Measurements from ENCODE around the gene EMILIN3. TPM values are rescaled to one million over a fixed set of nuclear protein-coding genes. Genes with fewer than 3 reads are reported as not detected.

Gene EMILIN3
- total RNA-seq, 6 experiments from 2014 or later, result not detected

DNA sequence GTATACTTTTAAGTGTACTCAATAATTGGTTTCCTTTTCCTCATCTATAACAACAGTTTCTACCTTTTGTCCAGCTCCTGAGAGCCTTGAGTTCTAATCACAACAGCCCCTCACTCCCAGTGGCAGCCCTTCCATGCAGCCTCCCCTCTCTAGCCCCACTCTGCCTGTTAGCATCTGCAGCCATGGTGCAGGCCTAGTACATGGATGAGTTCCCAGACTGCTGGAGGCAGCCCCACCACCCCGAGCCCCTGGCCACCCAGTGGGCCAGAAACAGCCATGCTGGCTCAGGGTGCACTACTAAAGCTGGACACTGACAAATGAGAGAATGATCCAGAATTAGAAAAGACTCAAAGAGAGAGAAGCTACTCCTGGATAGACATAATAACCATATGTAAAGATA, 35.7 kb downstream of the EMILIN3 start:
- TF ChIP-seq, protein P1, sequence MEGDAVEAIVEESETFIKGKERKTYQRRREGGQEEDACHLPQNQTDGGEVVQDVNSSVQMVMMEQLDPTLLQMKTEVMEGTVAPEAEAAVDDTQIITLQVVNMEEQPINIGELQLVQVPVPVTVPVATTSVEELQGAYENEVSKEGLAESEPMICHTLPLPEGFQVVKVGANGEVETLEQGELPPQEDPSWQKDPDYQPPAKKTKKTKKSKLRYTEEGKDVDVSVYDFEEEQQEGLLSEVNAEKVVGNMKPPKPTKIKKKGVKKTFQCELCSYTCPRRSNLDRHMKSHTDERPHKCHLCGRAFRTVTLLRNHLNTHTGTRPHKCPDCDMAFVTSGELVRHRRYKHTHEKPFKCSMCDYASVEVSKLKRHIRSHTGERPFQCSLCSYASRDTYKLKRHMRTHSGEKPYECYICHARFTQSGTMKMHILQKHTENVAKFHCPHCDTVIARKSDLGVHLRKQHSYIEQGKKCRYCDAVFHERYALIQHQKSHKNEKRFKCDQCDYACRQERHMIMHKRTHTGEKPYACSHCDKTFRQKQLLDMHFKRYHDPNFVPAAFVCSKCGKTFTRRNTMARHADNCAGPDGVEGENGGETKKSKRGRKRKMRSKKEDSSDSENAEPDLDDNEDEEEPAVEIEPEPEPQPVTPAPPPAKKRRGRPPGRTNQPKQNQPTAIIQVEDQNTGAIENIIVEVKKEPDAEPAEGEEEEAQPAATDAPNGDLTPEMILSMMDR (IDR thresholded peaks at IDR 0.05), result no peak
- Mint-ChIP-seq H3K36me3 (ENCODE audit: low read depth) (no peaks in the 10 kb centered on the region), H3K4me1 (ENCODE audit: low read depth) (peaks cover 60% of the 10 kb centered on the region), H3K27me3 (ENCODE audit: insufficient read depth) (peaks cover 3% of the 10 kb centered on the region; the same call in 1 of the 2 replicates), H3K4me3 (no peak overlapping the region), H3K27ac (peak overlapping the region; percentile 97), H3K9me3 (no peaks in the 10 kb centered on the region)
- no peak for DNase-seq

DNA sequence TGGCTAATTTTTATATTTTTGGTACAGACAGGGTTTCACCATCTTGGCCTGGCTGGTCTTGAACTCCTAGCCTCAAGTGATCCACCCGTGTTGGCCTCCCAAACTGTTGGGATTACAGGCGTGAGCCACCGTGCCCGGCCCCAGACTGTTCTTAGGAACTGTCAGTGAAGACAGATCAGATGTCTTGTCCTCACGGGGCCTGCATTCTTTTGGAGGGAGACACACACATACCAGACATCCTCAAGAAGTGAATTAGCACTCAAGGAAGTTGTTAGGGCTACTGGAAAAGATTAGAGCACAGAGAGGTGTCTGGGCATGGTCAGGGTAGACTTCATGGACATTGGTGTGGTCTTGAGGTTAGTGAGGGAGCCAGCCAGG, 36.3 kb downstream of the EMILIN3 start:
- TF ChIP-seq, protein P1 (IDR thresholded peaks at IDR 0.05), result no peak
- Mint-ChIP-seq H3K27me3 (ENCODE audit: insufficient read depth) (peaks cover 3% of the 10 kb centered on the region; the same call in 1 of the 2 replicates), H3K4me1 (ENCODE audit: low read depth) (peaks cover 60% of the 10 kb centered on the region), H3K4me3 (peak overlapping the region; percentile 28; the same call in 1 of the 2 replicates), H3K27ac (peak overlapping the region; percentile 97), H3K9me3 (no peaks in the 10 kb centered on the region), H3K36me3 (ENCODE audit: low read depth) (no peaks in the 10 kb centered on the region)
- peak; percentile 34 for DNase-seq

DNA sequence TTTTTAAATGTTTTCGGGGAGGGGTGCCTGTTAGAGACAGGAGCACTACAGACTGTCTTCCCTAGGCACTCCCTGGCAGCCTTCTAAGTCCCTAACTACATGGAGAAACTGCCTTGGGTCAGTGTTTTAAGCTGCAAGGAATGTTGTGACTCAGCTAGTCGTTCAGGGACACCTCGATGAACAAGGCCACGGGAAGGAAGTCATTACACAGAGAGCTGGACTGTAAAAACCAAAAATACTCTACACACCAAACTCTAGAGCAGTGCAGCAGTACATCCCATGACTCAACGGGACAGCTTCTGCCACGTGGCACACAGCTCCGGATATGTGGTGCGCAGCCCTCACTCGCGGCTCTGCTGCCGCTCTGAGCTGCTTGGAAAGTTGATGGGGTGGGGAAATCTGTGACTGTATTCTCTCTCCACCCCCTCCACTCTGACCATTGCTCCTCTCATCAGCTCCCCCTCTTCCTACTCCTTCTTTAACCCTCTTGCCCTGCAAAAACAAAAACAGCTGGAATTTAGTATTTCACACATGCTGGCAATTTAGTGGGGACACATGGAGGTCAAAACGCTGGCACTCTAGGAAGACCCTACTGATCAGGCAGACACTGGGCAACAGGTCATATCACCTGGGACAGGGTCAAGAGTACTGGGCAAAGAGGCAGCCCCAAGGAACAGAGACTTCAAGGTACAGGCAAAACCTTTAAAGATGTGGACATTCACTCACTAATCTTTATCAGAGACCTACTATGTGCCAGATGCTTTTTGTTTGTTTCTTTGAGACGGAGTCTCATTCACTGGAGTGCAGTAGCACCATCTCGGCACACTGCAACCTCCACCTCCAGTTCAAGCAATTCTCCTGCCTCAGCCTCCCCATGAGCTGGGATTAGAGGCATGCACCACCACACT, 36.9 kb downstream of the EMILIN3 start:
- Mint-ChIP-seq H3K27ac (peak overlapping the region; percentile 97), H3K27me3 (ENCODE audit: insufficient read depth) (peaks cover under 1% of the 10 kb centered on the region; the same call in 1 of the 2 replicates), H3K4me1 (ENCODE audit: low read depth) (peaks cover 57% of the 10 kb centered on the region), H3K36me3 (ENCODE audit: low read depth) (no peaks in the 10 kb centered on the region), H3K9me3 (no peaks in the 10 kb centered on the region), H3K4me3 (peak overlapping the region; percentile 73)
- TF ChIP-seq, protein P1 (IDR thresholded peaks at IDR 0.05), result no peak
- DNase-seq, result peak; percentile 100

DNA sequence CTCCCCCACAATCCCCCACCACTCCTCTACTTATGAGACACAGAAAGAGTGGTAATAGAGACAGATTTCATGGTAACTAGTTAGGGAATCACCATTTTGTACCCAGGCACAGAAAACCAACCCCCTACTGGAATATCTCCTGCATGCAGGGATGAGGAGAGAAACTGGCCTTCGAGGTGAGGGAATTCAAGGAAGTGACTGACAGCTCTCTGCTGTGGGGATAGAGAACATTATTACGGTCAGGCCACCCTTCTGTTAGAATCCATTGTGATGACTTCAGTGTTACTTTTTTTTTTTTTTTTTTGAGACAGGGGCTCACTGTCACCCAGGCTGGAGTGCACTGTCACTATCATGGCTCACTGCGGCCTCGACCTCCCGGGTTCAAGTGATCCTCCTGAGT, 39.4 kb downstream of the EMILIN3 start:
- TF ChIP-seq, protein P1 (IDR thresholded peaks at IDR 0.05), result no peak
- H3K4me3 Mint-ChIP-seq, result no peak overlapping the region
- H3K9me3 Mint-ChIP-seq, result no peaks in the 10 kb centered on the region
- no peaks in the 10 kb centered on the region for H3K36me3 Mint-ChIP-seq (ENCODE audit: low read depth)
- H3K4me1 Mint-ChIP-seq (ENCODE audit: low read depth), result peaks cover 45% of the 10 kb centered on the region
- H3K27ac Mint-ChIP-seq, result peak overlapping the region; percentile 77
- no peak for DNase-seq
- H3K27me3 Mint-ChIP-seq (ENCODE audit: insufficient read depth), result no peaks in the 10 kb centered on the region

DNA sequence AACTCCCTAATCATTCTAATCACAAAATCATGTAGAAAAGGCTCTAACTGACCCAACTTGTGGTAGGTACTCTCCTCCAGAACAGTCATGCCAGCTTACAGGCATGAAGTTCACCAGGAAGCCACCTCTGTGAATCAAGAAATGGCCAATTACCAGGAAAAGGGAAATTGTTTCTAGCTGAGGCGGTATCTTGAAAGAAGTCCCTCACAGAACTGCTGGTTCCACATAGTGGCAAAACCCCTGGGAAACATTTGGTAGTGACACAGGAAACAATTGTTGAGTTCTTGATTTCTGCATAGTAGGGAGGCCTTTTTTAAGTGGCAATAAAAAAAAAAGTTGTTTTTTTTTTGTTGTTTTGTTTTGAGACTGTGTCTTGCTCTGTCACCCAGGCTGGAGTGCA, 45.6 kb downstream of the EMILIN3 start:
- no peak overlapping the region for H3K27ac Mint-ChIP-seq

More for the DNA sequence above, 45.6 kb downstream of the EMILIN3 start:
- Mint-ChIP-seq H3K9me3 (no peaks in the 10 kb centered on the region), H3K4me1 (ENCODE audit: low read depth) (peaks cover 31% of the 10 kb centered on the region), H3K36me3 (ENCODE audit: low read depth) (no peaks in the 10 kb centered on the region), H3K4me3 (no peak overlapping the region), H3K27me3 (ENCODE audit: insufficient read depth) (peaks cover 2% of the 10 kb centered on the region; the same call in 1 of the 2 replicates)
- no peak for DNase-seq
- TF ChIP-seq, protein P1 (IDR thresholded peaks at IDR 0.05), result no peak

Measured in HFFc6 (cell line).